ENCODE data around the gene ST3GAL2.
"Not testable (repeated sequence)": the region's sequence is repeated elsewhere in the genome, so short reads cannot be mapped to it uniquely, and the experiment has no call there.

Gene ST3GAL2

DNA sequence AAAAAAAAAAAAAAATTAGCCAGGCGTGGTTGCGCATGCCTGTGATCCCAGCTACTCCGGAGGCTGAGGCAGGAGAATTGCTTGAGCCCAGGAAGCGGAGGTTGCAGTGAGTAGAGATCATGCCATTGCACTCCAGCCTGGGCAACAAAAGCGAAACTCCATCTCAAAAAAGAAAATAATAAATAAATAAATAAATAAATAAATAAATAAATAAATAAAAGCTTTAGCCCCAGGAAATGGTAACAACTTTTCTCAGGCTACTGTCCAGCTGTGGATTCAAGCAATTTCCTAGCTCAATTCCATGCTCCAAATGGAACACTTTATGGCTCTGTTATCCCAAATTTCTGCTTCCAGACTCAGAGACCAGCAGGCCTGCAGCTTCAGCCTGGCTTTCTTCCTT, 25.3 kb downstream of the ST3GAL2 start:
- not testable (repeated sequence) for DNase-seq

DNA sequence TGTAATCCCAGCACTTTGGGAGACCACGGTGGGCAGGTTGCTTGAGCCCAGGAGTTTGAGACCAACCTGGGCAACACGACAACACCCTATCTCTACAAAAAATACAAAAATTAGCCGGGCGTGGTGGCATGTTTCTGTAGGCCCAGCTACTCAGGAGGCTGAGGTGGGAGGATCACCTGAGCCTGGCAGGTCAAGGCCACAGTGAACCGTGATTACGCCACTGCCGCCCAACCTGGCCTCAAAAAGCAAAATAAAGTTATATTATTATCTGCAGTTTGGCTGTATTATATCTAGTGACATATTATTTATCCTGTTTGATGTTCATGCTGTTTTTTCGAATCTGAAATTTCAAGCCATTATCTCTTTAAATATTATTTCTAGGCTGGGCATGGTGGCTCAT, 26.5 kb downstream of the ST3GAL2 start:
- DNase-seq: no peak

DNA sequence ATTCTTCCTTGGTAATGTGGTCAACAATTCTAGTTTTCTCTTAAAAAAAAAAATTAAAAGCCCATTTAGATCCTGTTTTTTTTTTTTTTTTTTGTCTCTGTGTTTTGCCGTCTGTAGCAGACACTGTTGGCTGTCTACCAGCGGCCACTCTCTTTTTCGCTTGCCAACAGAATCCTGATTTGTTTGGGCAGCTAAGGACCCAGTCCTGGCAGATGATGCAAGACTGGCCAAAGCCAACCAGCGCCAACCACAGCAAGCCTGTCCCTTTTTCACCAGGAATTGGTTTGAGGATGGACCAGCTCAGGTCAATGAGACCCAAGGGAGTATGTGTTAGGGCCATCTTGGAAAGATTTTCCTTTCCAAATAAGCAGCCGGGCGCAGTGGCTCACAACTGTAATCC, 28.2 kb downstream of the ST3GAL2 start:
- DNase-seq: no peak

DNA sequence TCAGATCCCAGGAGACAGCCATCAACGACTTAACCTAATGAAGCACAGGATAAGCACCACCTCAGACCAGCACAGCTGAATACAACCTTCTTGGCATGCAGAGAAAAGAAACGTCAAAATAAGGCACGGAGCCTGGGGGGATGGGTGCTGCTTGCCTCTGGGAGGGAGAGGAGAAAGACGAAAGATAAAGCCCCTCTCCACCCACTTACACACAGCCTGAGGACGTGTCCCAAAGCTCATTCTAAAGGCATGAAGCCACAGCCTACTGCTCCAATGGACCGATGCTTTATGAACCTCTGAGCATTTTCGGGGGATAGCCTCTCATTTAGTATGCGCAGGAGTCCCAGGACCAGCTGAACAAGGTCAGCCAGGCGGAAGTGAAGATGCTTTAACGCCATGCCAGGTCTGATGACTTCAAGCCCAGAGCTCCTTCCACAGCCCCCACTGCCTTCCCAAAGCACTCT, 31.1 kb downstream of the ST3GAL2 start:
- DNase-seq: no peak

DNA sequence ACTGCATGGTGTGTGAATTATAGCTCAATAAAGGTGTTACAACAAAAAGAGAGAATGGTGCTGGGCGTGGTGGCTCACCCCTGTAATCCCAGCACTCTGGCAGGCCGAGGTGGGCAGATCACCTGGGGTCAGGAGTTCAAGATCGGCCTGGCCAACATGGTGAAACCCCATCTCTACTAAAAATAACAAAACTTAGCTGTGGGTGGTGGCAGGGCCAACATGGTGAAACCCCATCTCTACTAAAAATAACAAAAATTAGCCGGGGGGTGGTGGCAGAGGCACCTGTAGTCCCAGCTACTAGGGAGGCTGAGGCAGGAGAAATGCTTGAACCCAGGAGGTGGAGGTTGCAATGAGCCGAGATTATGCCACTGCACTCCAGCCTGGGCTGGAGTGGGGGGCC, 32.8 kb downstream of the ST3GAL2 start:
- DNase-seq: not testable (repeated sequence)

DNA sequence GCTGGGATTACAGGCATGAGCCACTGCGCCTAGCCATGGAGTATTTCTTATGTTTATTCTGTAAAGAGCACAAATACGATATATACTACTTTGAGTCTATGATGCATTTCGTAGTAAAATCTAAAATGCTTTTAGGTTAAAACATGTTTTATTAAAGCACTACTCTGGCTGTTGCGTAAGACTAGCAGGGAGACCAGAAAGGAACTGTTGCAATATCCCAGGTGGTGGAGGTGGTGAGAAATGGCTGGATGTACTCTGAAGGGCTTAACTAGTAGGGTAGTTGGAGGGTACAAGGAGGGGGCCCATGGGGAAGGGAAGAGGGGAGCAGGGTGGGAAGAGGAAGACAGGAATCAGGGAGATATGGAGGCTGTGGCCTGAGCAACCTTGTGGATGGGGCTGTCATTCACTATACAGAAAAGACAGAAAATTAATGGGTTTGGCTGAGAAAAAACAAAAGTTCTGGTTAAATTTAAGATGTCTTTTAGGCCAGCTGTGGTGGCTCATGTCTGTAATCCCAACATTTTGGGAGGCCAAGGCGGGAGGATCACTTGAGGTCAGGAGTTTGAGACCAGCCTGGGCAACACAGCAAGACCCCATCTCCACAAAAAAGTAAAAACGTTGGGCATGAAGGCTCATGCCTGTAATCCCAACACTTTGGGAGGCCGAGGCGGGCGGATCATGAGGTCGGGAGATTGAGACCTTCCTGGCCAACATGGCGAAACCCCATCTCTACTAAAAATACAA, 35.8 kb downstream of the ST3GAL2 start:
- no peak for DNase-seq

DNA sequence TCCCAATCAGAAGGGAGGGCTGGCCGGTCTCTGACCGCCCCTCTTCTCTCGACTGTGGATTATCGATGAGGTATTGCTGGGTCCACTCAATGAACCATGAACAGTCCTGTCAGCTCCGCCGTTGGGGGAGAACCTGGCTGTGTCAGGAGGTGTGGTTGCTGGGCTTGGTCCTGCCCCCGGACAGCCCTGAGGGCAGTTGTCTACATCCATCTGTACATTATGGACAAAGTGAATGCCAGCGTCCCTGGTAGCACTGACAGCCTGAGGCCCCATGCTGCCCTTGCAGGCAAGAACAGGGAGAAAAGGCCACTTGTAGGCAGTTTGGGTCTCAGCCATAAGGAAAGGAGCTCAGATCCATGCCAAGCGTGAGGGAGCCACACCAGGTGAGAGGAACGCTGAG, 38.9 kb downstream of the ST3GAL2 start:
- no peak for DNase-seq

DNA sequence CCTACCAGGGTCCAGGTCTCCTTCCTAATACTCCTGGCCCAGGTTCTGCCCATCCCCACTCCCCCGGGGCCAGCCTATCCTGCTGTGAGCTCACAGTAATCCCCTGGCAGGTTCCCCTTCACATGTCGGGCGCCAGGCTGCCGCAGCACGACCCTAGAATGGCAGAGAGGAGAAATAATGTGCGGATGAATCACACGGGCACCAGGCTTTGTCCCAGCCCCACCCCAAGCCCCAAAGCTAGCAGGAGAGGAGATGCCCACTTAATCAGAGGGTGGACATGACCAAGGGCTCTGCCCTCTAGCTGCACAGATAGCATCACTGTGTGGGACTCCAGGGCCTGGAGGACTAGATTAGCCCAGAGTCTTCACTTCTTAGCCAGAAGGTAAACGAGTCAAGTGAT, 39.5 kb downstream of the ST3GAL2 start:
- DNase-seq: no peak

DNA sequence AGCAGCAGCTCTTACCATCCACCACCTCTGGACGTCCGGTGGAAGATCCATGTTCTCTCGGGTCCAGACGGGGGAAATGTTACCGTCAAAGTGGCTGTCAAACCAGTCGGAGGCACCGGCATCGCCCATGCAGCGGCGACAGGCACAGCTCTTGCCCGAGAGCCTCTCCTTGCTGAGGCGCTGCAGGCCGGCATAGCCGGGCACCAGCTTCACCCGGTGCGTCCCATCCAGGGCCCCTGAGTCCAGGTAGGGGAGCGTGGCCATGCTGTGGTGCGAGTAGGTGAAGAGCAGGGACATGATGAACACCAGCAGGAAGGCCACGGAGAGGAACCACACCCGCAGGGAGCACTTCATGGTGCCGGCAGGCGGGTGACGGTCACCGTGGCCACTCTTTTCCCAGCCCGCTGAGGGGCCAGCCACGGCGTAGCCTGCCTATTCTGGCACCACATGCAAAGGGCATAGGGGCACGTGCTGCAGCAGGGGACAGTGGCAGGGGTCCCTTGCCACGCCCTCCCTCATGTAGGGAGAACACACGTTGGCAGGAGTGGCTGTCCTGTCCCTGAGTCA, 40.6 kb downstream of the ST3GAL2 start:
- no peak for DNase-seq

DNA sequence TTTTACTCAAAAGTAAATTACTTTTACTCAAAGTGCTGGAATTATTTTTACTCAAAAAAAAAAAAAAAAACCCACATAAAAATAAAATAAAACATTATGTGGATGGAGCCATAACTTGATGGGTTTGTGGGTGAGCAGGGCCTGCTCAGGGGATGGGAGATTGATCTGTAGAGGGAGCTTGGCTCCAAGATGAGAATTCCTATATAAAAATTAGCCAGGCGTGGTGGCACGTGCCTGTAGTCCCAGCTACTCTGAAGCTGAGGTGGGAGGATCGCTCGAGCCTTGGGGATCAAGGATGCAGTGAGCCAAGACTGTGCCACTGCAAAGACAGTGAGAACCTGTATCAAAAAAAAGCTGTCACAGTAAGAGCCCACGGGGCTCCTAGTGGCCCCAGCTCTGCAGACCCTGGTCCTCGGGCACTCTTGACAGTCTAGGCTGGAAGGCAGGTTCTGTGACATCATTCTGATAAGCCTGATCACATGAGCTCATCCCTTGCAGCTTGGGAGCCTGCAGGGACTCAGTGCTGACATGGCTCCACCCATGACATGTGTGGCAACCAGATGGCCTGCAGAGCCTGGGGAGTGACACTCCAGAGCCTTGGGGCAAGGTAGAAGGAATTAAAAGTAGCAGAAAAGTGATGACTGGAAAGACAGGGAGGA, 42.5 kb downstream of the ST3GAL2 start:
- DNase-seq: no peak

DNA sequence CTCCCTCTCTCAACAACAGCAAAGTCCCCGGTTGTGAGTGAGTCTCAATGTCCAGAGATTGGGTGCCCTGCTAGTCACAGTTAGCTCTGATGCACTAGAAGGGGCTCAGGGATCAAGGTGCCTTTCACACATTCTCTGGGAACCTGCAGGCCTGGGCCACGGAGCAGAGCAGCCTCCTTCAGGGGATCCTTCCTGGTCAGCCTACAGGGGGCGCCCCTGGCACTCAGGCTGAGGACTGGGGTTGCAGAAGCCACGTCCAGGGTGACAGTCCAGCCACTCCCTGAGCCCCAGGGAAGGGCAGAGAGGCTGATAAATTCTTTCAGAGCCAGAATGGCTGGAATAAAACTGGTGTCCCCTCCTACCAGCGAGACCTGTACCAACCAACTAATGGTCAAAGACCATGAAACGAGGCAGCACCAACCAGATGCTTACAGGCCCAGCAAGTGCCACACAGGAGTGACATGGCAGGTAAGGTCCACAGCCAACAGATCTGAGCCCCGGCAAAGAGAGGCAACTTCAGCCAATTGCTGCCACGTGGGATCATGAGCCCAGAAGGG, 43.5 kb downstream of the ST3GAL2 start:
- DNase-seq: peak; percentile 66 to 70

DNA sequence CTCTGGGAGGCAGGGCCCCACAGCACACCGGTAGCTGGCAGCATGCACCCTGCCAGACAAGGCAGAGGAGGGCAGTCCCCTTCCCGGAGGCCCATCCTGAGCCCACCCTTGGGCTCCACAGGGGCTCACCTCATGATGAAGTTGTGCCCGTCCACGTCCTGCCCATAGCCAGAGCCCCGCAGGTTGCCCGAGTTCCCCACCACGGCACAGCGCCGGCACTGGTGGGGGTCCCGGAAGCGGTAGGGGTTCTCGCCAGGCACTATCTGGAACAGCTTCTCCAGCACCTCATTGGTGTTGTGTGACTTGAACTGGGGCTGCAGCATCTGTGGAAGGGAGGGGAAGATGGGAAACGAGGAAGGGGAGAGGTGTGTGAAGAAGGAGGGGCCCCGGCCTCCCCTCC, 44.0 kb downstream of the ST3GAL2 start:
- DNase-seq: no peak

DNA sequence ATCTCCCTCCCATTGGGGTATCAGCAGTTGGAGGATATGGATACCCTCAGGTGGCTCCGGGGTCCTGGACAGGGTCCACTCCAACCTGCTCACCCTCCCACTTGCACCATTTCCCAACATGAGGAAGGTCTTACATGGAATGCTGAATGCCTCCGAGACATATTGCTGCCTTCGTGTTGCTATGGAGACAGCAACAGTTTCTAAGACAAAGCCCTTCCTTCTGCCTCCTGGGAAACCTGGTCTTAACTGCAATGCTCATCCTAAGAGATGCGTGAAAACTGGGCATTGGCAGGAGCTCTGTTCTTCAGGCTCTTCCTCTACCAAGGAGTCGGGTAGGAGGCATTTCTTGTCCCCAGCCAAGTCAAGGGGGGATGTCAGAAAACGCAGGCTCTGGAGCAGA, 45.2 kb downstream of the ST3GAL2 start:
- no peak for DNase-seq

DNA sequence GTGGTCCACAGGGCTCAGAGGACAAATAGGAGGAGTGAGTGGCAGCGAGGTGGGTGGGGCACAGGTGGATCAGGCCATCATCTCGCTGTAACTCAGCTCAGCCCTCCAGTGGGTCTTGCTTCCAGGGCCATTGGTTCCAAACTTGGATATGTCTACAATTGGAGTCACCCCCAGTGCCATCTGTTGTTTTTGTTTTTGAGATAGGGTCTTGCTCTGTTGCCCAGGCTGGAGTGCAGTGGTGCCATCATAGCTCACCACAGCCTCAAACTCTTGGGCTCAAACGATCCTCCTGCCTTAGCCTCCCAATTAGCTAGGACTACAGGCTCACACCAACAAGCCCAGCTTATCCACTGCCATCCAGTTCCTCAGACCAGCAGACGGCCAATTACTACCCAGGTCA, 46.3 kb downstream of the ST3GAL2 start:
- no peak for DNase-seq

DNA sequence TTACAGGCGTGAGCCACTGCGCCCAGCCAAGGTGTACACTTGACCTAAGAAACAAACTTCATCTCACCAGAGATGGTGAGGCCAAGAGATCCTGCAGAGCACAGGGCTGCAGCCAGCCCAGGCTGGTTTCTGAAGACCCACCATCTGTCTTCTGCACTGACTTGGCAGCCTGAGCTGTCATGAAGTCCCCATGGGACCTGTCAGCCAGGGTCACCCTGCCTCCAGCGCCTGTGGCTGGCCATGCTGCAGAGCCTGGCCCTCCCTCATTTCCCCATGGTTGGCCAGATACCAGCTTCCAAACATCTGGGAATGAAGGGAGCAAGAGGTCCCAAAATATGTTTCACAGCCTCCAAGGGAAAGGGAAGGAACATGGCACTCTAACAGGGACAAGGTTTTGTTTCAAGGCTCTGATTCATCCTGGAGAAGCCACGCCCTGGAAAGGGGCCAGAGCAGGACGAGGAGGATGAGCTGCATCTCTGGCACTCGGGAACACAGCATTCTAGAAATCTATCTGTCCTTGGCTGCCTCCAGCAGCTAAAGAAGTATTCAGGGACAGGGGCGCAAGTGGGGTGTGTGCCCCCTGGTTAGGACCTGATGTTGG, 46.9 kb downstream of the ST3GAL2 start:
- DNase-seq: no peak

DNA sequence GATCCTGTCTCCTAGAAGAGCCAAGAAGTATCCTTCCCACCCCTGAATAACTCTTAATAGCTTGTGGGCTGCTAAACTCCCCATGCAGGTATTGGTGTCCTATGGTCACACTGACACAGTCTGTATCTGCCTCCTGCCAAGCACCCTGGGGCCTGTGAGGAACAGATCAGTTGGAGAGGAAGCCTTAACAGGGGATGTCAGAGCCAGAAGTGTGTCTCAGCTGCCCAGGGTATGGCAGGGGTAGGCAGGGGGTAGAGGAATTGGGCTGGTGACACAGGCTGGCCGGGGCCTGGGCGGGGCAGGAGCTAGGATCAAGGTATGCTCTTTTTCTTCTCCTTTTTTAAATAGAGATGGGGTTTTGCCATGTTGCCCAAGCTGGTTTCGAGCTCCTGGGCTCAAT, 47.5 kb downstream of the ST3GAL2 start:
- DNase-seq: no peak

DNA sequence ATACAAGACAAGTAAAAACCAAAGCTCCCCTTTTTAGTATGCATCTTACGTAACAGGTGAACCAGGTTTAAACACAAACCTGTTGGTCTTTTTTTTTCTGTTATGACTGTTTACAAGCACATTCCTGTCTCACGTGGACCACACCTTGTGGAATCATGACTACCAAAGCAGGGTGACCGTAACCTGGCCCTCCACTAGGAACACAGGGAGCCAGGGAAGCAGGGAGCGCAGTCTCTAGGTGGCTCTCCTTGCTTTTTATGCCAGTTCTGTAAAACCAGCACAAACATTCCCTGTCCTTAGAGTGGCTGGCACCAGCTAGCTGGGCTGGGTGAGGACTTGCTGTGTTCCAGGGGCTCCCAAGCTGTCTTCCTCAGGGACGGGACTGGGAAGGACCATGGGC, 48.1 kb downstream of the ST3GAL2 start:
- DNase-seq: no peak

DNA sequence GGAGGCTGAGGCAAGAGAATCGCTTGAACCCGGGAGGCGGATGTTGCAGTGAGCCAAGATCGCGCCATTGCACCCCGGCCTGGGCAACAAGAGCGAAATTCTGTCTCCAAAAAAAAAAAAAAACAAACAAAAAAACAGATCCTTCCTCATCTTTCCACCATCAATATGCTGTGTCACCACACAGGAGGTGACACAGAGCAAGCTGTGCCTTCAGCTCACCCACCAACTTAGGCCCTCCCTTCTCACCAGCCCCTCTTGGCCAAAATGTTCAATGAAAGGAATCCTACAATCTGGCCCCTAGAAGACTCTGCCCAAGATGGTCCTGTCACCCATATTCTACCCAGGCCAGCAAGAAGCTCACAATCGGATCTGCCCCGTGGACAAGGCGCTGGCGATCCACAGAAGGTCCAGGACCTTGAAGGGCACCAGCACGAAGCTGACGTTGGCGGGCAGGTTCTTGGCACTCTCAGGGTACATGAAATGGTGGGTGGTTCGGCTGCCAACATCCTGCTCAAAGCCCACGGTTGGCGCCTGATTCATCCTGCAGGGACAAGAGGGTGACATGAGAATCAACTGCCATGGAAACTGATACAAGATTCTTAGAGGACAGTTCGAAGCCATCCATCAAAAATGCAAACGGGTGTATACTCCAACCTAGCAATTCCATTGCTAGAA, 50.8 kb downstream of the ST3GAL2 start:
- DNase-seq: no peak

DNA sequence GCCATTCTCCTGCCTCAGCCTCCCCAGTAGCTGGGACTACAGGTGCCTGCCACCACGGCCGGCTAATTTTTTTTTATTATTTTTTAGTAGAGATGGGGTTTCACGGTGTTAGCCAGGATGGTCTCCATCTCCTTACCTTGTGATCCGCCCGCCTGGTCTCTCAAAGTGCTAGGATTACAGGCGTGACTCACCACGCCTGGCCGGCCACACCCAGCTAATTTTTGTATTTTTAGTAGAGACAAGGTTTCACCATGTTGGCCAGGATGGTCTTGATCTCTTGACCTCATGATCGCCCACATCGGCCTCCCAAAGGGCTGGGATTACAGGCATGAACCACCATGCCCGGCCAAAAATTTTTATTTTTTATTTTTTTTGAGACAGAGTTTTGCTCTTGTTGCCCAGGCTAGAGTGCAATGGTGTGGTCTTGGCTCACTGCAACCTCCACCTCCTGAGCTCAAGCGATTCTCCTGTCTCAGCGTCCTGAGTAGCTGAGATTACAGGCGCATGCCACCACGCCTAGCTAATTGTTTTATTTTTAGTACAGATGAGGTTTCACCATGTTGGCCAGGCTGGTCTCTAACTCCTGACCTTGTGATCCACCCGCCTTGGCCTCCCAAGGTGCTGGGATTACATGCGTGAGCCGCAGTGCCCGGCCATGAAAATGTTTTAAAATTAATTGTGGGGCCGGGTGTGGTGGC, 52.5 kb downstream of the ST3GAL2 start:
- not testable (repeated sequence) for DNase-seq

DNA sequence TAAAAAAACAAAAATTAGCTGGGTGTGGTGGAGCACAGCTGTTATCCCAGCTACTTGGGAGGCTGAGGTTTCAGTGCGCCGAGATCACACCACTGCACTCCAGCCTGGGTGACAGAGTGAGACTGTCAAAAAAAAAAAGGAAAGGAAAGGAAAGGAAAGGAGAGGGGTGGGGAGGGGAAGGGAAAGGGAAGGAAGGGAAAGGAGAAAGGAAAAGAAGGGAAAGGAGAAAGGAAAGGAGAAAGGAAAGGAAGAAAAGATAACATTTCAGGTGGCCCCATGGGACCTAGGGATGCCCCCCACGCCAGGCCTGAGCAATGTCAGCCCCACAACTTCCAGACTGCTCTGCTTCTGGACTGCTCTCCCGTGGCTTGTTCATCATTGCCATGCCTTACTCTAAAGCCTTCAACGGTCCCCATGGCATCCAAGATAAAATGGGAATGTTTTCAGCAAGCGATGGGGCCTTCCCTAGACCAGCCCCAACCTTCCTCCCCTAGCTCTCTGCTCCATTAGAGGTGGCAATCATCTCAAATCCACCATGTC, 55.4 kb downstream of the ST3GAL2 start:
- no peak for DNase-seq

DNA sequence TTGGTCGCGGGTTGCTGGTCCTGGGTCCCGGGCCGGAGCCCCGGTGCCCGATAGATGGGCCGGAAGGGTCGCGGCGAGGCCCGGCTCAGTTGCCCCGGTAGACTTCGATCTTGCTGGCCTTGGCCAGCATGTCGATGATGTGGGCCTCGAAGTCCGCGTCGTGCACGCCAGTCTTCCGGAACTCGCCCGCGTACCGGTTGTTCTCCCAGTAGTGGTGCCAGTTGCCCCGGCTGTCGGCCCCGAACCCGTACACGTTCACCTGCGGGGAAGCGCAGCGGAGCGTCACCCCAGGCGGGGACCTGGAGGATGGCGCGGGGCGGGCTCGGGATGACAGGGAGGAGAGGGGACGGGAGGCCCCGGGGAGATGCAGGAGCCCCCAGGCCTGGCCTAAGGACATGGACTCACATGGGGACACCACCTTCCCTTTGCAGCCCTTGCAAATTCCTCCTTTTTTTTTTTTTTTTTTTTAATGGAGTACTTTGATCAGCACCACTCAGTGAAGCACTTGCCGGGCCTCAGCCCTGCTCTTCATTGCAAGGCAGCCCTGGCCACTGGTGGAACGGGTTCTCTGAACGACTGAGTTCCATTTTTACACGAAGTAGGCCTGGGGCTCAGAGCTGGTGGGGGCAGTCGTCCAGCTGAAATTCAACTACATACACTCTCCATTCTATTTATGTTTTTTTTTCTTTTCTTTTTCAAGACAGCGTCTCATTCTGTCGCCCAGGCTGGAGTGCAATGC, 57.1 kb downstream of the ST3GAL2 start:
- DNase-seq: no peak

Data from CD4-positive, alpha-beta T cell treated with Interleukin-4 for 1 hour (primary cell).